Activated T-helper 1 cell treated with anti-CD3 and anti-CD28 coated beads, Interleukin-2, amount 50 U/mL, for 16 hours (primary cell): ENCODE measurements around the gene ASB18.

Source experiments
- DNase-seq, 2 donors: peaks; one replicate each; pipeline ENCODE4 v3.0.0-alpha.2; 2020; ENCODE audit warnings: low read depth in 1 of 2, low spot score in 1 of 2

ASB18 gene

DNA sequence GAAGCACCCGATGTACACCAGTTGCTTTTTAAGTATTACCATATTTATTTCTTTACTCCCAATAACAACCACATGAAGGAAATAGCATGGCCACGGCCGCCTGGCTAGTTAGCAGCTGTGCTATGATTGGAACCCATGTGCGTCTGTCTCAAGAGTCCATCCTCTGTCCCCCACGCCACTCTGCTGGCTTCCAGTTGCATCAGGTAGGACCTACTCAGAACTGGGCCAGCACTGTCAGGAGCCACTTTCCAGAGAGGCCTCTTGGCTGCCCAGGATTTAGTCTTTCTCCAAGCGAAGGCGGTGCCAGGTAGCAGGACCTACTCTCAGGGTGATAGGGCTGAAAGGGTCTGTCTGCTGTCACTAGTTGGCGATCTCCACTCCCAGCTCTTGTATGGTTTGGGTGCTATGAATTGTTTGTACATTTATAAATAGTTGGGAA is 22.1 kb downstream of the ASB18 start:
- DNase-seq = no peak

- no peak for DNase-seq
Measured at GRCh38 chr2:236241181-236242056, 22.8 kb downstream of the ASB18 start.

GRCh38 chr2:236240228-236240990 is 23.8 kb downstream of the ASB18 start:
- no peak for DNase-seq

DNA sequence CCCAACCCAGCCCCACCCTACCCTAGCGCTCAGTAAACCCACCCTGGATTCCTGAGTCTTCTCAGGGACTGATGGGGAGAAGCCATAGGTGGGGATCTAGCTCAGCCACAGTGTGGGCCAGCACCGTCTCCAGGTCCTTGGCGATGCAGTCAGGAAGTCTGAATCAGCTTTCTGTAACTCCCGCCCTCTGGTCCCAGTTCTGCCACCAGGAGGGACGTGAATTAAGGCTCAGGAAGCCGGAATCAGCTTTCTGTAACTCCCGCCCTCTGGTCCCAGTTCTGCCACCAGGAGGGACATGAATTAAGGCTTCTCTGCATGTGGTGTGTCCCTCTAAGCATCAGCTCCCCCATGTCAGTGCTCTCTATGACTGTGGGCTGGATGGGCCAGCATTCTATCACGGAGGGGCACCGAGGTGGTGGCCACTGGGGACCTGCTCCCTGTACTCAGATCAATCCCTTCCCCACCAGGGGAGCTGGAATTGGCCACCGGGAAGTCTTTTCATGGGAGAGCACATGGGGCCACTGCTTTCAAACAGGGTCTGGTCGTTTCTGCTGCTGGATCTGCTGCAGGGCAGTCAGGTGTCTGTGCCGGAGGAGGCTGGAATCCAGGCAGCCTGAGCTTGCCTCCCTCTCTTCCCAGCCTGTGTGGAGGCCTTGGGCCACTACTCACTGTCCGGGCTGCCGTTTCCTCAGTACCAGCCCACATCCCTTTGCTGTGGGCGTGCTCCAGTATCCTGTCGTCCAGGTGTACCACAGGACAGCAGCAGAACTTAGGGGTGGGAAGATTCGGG is 24.7 kb downstream of the ASB18 start:
- DNase-seq = no peak

DNA sequence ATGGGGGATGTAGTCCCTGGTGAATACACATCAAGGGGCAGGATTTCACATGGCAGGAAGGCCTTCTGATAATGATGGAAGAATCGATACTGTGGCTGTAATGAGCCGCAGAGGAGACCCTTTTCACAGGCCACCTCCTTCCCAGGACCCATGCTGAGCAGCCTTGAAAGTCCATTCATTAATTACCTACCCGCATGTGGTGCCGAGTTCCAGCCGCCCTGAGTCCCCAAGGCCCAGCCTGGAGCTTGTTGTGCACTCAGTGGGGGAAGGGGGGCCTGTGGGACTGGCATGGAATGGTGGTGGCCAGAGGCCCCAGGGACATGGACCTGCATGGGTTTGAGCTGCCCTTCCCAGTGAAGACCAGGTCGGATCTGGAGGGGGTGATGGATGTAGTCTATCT is 25.5 kb downstream of the ASB18 start:
- DNase-seq = no peak

DNA sequence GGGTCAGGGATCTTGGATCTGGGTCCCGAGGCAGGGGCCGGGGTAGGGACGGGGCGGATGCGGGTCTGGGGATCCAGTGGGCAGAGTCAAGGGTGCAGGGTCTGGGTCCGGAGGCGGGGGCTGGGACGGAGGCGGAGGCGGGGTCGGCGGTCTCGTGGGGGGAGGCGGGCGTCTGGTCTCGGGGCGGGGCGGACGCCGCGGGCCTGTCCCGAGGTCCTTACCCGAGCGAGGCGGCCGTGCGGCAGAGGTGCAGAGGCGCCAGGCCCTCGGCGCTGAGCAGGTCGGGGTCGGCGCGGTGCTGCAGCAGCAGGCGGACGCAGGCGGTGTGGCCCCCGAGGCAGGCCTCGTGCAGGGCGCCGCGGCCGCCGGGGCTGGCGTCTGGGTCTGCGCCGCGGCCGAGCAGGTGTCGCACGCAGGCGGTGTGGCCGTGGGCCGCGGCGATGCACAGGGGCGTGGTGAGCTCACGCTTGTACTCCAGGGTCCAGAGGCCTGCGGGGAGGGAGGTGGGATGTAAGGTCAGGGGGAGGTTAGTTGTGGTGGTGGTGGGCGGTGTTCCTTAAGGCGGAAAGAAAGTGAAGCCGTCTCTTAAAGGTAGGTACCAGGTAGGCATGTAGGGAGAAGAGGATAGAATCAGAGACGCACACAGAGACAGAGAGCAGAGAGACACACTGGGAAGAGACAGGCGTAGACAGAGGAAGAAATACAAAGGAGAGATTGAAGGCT is 26.6 kb downstream of the ASB18 start:
- no peak for DNase-seq

GRCh38 chr2:236236559-236237452 is 27.4 kb downstream of the ASB18 start:
- DNase-seq = no peak

GRCh38 chr2:236229186-236229585 is 35.0 kb downstream of the ASB18 start:
- no peak for DNase-seq

GRCh38 chr2:236223675-236224074 is 40.5 kb downstream of the ASB18 start:
- no peak for DNase-seq

- no peak for DNase-seq
Measured at GRCh38 chr2:236221798-236222197, 42.4 kb downstream of the ASB18 start.

GRCh38 chr2:236219411-236219810 is 44.8 kb downstream of the ASB18 start:
- DNase-seq = no peak

- no peak for DNase-seq
Measured at GRCh38 chr2:236217926-236218325, 46.3 kb downstream of the ASB18 start.

- no peak for DNase-seq
Measured at GRCh38 chr2:236216711-236217110, 47.5 kb downstream of the ASB18 start.

DNA sequence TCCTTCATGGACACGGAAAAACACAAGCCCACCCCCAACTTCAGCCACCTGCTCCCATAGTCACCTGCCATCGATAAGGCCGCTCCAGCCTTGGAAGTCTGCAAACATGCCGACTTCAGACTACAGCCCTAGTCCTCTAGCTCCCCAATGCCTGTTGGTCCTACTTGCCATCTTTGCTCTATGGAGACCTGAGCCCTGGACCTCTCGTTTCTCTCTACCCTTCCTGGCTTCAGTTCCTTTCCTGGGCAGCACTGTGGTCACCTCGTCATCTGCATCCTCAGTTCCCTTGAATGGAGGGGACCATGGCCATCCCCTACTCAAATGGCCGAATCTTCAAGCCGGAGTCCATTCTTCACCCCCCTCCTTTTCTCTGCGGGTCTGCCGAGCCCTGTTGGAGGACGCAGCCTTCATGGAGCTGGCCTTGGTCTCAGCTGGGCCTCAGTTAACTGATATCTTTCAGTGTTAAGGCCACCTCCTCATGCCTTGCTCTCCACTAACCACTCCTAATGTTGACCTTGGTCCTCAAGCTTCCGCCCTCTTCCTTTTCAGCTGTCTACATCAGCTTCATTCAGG is 48.4 kb downstream of the ASB18 start:
- no peak for DNase-seq

- DNase-seq = no peak
Measured at GRCh38 chr2:236215196-236215595, 49.0 kb downstream of the ASB18 start.

DNA sequence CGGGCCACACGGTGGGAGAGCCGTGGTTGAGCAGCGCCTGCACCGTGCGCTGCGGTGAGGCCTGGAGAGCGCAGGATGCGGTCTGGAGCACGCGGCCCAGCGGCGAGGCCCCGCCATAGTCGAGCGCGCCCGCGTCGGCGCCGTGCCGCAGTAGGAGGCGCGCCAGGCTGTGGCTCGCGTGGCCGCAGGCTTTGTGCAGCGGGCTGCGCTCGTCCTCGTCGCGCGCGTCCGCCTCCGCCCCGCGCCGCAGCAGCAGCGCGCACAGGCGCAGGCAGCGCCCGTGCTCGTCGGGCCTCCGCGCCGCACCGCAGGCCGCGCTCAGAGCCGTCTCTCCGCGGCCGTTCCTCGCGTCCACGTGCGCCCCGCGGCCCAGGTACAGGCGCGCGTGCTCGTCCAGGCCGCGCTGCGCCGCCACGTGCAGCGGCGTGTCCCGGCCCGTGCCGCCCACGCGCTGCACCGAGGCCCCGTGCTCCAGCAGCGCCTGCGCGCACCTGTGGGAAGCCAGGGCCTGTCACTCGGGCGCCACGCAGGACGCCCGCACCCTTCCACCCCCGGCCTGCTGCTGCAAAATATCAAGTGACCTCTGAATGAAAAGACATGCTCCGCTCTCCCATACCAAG is 49.7 kb downstream of the ASB18 start:
- no peak for DNase-seq

- no peak for DNase-seq
Measured at GRCh38 chr2:236211296-236211695, 52.9 kb downstream of the ASB18 start.

- DNase-seq = no peak
Measured at GRCh38 chr2:236210536-236210935, 53.7 kb downstream of the ASB18 start.

DNA sequence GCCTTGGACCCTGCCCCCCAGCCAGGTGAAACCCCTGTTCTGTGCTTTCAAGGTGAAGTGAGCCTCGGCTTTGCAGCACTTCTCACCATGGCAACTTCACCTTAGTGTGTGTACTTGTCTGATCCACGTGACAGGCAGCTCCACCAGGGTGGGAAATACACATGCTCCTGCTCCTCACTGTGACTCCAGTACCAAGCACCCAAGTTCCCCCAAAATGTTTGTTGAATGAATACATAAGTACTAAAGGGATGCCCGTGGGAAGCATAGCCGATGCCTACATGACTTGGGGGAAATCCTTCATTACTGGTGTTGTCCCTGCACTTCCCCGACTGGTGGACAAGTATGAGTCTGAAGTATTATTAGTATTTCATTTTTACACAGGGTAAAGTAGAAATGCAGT is 54.2 kb downstream of the ASB18 start:
- DNase-seq = no peak
